Fibroblast of pulmonary artery (primary cell): ENCODE data around the gene SMC3.

Experiments used
- DNase-seq: peaks from one replicate; pipeline ENCODE4 v3.0.0-alpha.2; 2010; ENCODE audit warnings: low read depth
- H3K4me3 ChIP-seq: replicated peaks from 2 replicates; pipeline ENCODE4 v1.5.1; 2011; ENCODE audit warnings: low read depth, mild to moderate bottlenecking, control low read depth, low read length, moderate library complexity
- TF ChIP-seq, protein P1 (sequence below): IDR thresholded peaks from 2 replicates; pipeline ENCODE4 v1.5.1; 2011; ENCODE audit warnings: mild to moderate bottlenecking, control low read depth, low read length, inconsistent platforms; ENCODE audit errors: missing control alignments

Gene SMC3

DNA sequence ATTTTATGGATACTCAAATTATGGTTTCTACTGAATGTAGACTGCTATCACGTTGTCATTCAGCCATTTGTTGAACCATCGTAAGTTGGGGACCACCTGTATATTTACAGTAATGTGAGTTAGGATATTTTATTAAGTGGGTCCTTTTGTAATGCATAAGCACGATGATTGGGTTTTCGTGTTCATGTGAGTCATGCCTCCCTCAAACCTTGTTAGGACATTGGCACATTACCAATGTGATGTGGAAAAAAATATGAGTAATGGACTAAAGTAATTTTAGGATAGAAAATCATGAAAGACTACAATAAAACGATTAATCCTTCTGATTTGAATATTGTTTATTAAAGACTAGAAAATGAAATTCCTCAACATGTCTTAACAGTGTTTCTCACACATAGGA, 8.7 kb downstream of the SMC3 start:
- DNase-seq: peak; percentile 89
- TF ChIP-seq, protein P1, sequence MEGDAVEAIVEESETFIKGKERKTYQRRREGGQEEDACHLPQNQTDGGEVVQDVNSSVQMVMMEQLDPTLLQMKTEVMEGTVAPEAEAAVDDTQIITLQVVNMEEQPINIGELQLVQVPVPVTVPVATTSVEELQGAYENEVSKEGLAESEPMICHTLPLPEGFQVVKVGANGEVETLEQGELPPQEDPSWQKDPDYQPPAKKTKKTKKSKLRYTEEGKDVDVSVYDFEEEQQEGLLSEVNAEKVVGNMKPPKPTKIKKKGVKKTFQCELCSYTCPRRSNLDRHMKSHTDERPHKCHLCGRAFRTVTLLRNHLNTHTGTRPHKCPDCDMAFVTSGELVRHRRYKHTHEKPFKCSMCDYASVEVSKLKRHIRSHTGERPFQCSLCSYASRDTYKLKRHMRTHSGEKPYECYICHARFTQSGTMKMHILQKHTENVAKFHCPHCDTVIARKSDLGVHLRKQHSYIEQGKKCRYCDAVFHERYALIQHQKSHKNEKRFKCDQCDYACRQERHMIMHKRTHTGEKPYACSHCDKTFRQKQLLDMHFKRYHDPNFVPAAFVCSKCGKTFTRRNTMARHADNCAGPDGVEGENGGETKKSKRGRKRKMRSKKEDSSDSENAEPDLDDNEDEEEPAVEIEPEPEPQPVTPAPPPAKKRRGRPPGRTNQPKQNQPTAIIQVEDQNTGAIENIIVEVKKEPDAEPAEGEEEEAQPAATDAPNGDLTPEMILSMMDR: no peak
- H3K4me3 ChIP-seq: no peak overlapping the region

DNA sequence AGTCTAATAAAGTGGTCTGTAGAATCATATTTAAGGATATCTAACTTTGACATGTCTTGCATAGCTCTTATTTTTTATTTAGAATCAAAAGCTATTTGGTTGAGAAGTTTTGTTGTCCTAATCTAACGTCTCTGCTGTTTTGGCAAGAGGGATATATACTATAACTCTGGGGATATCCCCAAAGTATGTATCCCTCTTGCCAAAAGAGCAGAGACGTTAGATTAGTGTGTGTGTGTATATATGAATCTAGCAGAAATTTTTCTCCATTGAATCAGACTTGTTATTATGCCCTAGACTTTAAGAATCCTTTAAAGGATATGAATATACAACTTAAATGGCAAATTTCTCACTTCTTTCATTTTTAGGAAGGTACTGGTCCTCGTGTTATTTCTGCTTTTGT, 9.6 kb downstream of the SMC3 start:
- DNase-seq: peak; percentile 45
- TF ChIP-seq, protein P1: no peak
- no peak overlapping the region for H3K4me3 ChIP-seq

DNA sequence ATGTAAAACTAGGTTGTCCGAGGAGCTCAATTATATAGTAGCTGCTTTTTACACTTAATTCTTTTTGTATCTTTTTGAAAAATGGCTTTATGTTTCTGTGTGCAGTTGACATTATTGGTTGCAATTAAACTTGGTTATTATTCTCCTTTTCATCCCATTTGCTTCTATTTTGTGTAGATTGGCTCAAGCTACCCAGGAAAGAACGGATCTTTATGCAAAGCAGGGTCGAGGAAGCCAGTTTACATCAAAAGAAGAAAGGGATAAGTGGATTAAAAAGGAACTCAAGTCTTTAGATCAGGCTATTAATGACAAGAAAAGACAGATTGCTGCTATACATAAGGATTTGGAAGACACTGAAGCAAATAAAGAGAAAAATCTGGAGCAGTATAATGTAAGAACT, 16.5 kb downstream of the SMC3 start:
- H3K4me3 ChIP-seq: no peak overlapping the region
- TF ChIP-seq, protein P1: no peak
- no peak for DNase-seq

DNA sequence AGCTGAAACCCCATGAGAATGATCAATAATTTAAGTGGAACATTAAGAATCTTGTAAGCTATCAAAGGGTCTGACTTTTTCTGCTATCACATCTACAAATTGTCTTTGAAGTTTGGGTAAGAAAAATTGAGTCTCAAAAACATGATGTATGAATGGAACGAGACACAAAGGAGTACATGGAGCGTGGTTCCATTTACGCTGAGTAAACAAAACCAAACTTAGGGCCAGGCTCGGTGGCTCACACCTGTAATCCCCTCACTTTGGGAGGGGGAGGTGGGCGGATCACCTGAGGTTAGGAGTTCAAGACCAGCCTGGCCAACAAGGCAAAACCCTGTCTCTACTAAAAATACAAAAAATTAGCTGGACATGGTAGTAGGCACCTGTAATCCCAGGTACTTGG, 24.3 kb downstream of the SMC3 start:
- H3K4me3 ChIP-seq: no peak overlapping the region
- TF ChIP-seq, protein P1: no peak
- no peak for DNase-seq

DNA sequence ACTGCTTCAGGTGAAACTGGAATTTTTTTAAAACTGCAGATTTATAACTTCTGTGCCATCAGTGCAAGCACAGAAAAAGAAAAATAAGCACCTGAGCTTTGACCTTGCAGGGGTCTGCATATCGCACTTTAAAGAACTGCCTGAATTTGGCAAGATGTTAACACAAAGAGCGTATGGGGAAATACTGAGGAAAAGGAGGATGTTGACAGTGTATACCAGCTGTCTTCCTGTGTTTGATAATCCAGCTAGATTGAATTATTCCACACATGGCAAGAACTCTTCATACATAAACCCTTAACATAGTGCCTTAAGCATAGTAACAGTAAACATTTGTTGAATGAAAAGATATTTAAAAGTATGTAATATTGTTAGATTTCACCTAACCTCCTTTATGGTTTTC, 30.0 kb downstream of the SMC3 start:
- TF ChIP-seq, protein P1: no peak
- peak; percentile 10 for DNase-seq
- no peak overlapping the region for H3K4me3 ChIP-seq

DNA sequence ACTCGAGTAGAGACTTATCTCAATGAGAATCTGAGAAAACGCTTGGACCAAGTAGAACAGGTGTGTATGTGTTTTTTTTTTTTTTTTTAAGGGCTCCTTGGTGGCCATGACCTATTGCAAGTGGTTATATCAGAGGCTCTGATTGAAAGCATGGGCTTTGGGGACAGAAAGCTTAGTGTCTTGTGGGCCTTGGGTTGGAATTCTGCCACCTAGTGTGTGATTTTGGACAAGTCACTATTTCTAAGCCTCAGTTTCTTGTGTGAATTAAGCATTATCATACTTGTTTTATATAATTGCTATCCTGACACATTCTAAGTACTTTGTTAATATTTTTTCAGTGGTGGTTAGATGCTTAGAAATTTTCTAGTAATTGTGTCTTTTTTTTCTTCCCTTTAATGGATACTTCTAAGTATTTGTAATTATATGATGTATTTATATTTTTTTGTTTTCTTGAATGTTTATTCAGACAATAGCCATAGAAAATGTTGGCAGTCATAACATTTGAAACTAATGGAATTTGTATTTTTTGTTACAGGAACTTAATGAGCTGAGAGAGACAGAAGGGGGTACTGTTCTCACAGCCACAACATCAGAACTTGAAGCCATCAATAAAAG, 33.1 kb downstream of the SMC3 start:
- TF ChIP-seq, protein P1: peak; percentile 66
- peak; percentile 80 for DNase-seq
- H3K4me3 ChIP-seq: no peak overlapping the region

DNA sequence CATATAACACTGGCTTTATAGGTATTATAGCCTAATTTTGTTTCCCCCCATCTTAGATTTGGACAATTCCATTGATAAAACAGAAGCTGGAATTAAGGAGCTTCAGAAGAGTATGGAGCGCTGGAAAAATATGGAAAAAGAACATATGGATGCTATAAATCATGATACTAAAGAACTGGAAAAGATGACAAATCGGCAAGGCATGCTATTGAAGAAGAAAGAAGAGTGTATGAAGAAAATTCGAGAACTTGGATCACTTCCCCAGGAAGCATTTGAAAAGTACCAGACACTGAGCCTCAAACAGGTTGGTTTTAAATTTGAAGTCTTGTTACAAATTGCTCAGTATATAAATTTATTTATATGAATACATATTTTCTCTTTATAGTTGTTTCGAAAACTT, 34.1 kb downstream of the SMC3 start:
- TF ChIP-seq, protein P1: no peak
- DNase-seq: no peak
- H3K4me3 ChIP-seq: no peak overlapping the region
